ENCODE results near the gene YOD1.

DNA sequence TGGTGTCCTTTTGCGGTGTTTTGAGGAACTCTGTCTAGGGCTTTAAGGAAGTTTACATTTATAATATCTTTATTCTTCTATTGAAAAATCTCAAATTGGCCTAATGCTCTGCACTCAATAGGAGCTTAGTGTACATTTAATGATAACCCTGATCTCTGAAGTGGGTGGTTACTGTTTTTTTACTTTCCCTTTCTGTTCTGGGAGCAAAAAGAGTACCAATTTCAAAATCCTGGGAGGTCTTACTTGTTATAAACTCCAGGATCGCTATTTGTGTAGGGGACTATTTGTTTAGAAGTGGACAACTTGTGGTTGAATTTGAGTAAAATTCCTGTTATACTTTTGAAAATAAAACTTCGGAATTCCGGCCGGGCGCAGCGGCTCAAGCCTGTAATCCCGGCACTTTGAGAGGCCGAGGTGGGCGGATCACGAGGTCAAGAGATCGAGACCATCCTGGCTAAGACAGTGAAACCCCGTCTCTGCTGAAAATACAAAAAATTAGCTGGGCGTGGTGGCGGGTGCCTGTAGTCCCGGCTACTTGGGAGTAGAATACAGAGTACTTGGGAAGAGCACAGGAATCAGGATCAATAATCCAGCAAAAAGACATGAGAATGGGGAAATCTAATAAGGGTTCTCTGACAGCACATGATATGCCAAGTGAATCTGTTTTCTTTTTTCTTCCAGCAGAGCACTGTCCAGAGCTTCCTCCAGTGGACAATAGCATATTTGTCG is 38.8 kb upstream of the YOD1 start:
- TF ChIP-seq, protein P1, sequence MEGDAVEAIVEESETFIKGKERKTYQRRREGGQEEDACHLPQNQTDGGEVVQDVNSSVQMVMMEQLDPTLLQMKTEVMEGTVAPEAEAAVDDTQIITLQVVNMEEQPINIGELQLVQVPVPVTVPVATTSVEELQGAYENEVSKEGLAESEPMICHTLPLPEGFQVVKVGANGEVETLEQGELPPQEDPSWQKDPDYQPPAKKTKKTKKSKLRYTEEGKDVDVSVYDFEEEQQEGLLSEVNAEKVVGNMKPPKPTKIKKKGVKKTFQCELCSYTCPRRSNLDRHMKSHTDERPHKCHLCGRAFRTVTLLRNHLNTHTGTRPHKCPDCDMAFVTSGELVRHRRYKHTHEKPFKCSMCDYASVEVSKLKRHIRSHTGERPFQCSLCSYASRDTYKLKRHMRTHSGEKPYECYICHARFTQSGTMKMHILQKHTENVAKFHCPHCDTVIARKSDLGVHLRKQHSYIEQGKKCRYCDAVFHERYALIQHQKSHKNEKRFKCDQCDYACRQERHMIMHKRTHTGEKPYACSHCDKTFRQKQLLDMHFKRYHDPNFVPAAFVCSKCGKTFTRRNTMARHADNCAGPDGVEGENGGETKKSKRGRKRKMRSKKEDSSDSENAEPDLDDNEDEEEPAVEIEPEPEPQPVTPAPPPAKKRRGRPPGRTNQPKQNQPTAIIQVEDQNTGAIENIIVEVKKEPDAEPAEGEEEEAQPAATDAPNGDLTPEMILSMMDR (IDR thresholded peaks at IDR 0.05; ENCODE audit: low read depth, low read length): no peak
- no peak for TF ChIP-seq POLR2A (IDR thresholded peaks at IDR 0.05; ENCODE audit: extremely low read depth, insufficient read length)
- TF ChIP-seq, protein P2, sequence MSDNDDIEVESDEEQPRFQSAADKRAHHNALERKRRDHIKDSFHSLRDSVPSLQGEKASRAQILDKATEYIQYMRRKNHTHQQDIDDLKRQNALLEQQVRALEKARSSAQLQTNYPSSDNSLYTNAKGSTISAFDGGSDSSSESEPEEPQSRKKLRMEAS (IDR thresholded peaks at IDR 0.05; ENCODE audit: low read depth, low read length): no peak
- TF ChIP-seq MYC (IDR thresholded peaks at IDR 0.05; ENCODE audit: low read depth, low read length): no peak

All from NB4 (cell line).